Right atrium auricular region (tissue), 2 donors: ENCODE measurements around the gene GABPB2. TPM values are rescaled to one million over a fixed set of nuclear protein-coding genes. Genes with fewer than 3 reads are reported as not detected.

Source experiments
- DNase-seq: peaks from one replicate; pipeline ENCODE4 v3.0.0-alpha.2; 2019; ENCODE audit warnings: low spot score
- H3K27ac ChIP-seq, 2 donors: fragments of 200-600 bp; sonication (generic); 1 replicate in 1 of 2; 2 replicates in 1 of 2; pipeline ENCODE4 v1.5.1; 2016 to 2019
- H3K27me3 ChIP-seq, 2 donors: fragments of 200-600 bp; sonication (generic); one replicate each; pipeline versions ENCODE4 v1.5.1 to v1.6.0; 2017 to 2019
- H3K36me3 ChIP-seq: fragments of 200-600 bp; sonication (generic); one replicate; pipeline ENCODE4 v1.5.1; 2016
- H3K4me1 ChIP-seq, 2 donors: fragments of 200-600 bp; sonication (generic); one replicate each; pipeline versions ENCODE4 v1.5.1 to v1.6.0; 2017 to 2019
- H3K4me3 ChIP-seq, 2 donors: fragments of 200-600 bp; sonication (generic); 1 replicate in 1 of 2; 2 replicates in 1 of 2; pipeline ENCODE4 v1.5.1; 2017 to 2019; ENCODE audit warnings: mild to moderate bottlenecking in 1 of 2, moderate library complexity in 1 of 2
- H3K9me3 ChIP-seq, 2 donors: fragments of 200-600 bp; sonication (generic); one replicate each; pipeline ENCODE4 v1.5.1; 2019
- total RNA-seq, 2 donors: library from RNA; depleted of rRNA; stranded (reverse); fragments of >200 nt; gene quantifications; one replicate each; pipeline ENCODE4 v1.1.0, GENCODE V29; 2016
- TF ChIP-seq, protein P1 (sequence below), 2 donors: fragments of 200-600 bp; sonication (generic); IDR thresholded peaks; one replicate each; pipeline ENCODE4 v1.5.1; 2019; ENCODE audit warnings: antibody characterized with exemption in 2 of 2

The GABPB2 gene
- total RNA-seq, 2 donors from 2014 or later: 18.0 to 19.4 TPM

DNA sequence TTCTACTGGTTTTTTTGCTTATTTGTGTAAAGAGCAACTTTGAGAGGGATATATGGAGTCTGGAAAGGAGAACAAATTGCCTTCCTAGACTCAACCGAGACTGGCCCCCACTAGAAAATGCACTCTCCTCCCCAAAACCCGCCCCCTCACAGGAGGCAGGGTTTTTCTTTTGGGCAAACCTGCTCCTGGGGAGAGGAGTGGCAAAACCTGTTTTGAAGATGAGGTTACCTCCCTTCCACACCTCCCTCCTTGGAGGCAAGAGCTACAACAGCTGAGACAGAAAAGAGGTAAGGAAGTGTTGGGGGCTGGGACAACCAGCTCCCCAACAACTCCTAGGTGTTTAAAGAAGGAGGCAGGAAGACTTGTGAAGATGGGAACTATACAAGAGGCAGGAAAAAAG is 34.2 kb upstream of the GABPB2 start, which contains the start of gene BNIPL:
BNIPL (plus strand) TSS at position 231 of the 400 bp plus-strand sequence; CDS start at position 371, 140 bp downstream.
- Histone ChIP-seq H3K27ac (peak within 1 kb of the TSS in 1 of 2 donors; percentile 66), H3K27me3 (no peaks in the 10 kb centered on the region), H3K9me3 (no peaks in the 10 kb centered on the region), H3K36me3 (peaks cover 32% of the 10 kb centered on the region), H3K4me3 (no peak within 1 kb of the TSS), H3K4me1 (peaks cover 0 to 11% of the 10 kb centered on the region in 2 donors)
- TF ChIP-seq, protein P1, sequence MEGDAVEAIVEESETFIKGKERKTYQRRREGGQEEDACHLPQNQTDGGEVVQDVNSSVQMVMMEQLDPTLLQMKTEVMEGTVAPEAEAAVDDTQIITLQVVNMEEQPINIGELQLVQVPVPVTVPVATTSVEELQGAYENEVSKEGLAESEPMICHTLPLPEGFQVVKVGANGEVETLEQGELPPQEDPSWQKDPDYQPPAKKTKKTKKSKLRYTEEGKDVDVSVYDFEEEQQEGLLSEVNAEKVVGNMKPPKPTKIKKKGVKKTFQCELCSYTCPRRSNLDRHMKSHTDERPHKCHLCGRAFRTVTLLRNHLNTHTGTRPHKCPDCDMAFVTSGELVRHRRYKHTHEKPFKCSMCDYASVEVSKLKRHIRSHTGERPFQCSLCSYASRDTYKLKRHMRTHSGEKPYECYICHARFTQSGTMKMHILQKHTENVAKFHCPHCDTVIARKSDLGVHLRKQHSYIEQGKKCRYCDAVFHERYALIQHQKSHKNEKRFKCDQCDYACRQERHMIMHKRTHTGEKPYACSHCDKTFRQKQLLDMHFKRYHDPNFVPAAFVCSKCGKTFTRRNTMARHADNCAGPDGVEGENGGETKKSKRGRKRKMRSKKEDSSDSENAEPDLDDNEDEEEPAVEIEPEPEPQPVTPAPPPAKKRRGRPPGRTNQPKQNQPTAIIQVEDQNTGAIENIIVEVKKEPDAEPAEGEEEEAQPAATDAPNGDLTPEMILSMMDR (IDR thresholded peaks at IDR 0.05): no peak
- no peak for DNase-seq

DNA sequence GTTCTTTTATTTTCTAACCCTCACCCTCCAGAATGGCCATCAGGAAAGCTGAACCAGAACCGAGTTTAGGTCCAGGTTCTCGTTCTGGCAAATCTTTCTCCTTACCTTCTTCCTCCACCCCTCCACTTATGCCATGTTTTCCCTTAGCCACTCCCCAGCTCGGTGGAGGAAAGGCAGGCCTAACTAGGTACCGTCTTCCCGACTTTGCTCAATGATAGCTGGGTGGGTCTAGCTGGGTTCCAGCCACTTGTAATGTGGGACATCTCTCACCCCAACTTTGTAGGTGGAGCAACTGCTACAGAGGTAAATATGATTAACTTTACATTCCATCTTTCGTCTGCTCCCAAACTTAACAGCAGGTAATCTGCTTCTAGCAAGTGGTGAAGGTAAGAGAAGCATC is 33.5 kb upstream of the GABPB2 start:
- no peak for DNase-seq
- H3K36me3 ChIP-seq: peaks cover 25% of the 10 kb centered on the region

DNA sequence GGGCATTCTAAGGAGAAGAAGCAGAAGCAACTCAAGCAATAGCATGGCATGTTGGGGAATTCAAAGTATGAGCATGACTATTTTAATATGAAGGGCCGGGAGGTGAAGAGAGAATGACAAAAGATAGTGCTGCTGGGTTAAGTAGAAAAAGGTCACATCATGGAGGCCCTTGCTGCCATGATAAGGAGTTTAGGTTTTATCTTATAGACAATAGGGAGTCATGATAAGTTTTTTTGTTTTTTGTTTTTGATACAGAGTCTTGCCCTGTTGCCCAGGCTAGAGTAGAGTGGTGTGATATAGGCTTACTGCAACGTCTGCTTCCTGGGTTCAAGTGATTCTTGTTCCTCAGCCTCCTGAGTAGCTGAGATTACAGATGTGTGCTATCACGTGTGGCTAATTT is 31.0 kb upstream of the GABPB2 start:
- TF ChIP-seq, protein P1 (IDR thresholded peaks at IDR 0.05): no peak
- no peaks in the 10 kb centered on the region for H3K27me3 ChIP-seq

More for the DNA sequence above, 33.5 kb upstream of the GABPB2 start:
- H3K4me1 ChIP-seq: peaks cover 0 to 11% of the 10 kb centered on the region in 2 donors
- H3K9me3 ChIP-seq: no peaks in the 10 kb centered on the region
- H3K27ac ChIP-seq: no peak overlapping the region
- H3K27me3 ChIP-seq: no peaks in the 10 kb centered on the region
- no peak overlapping the region for H3K4me3 ChIP-seq
- TF ChIP-seq, protein P1 (IDR thresholded peaks at IDR 0.05): no peak

DNA sequence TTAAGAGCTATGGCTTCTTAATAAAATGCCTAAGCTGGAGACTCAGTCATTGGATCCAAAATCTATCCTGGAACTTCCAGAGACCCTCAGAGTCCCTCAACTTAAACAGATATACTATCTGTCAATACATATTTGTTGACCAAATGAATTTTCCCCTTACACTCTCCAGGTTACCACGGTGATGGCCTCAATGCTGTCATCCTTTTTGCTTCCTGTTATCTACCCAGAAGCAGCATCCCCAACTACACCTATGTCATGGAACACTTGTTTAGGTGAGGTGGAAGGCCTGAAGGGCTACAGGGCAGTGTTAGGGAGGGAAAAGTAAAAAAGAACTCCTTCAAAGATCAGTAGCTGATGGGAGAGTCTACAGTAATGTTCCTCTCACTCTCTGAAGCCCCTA is 27.4 kb upstream of the GABPB2 start:
- Histone ChIP-seq H3K27me3 (no peaks in the 10 kb centered on the region), H3K9me3 (no peaks in the 10 kb centered on the region), H3K4me1 (peaks cover 0 to 11% of the 10 kb centered on the region in 2 donors), H3K27ac (no peak overlapping the region), H3K36me3 (peaks cover 9% of the 10 kb centered on the region), H3K4me3 (no peak overlapping the region)
- DNase-seq: no peak
- TF ChIP-seq, protein P1 (IDR thresholded peaks at IDR 0.05): no peak

More for the DNA sequence above, 31.0 kb upstream of the GABPB2 start:
- H3K4me3 ChIP-seq: no peak overlapping the region
- H3K9me3 ChIP-seq: no peaks in the 10 kb centered on the region
- peaks cover 0 to 10% of the 10 kb centered on the region in 2 donors for H3K4me1 ChIP-seq
- H3K36me3 ChIP-seq: peaks cover 17% of the 10 kb centered on the region
- H3K27ac ChIP-seq: no peak overlapping the region
- no peak for DNase-seq

DNA sequence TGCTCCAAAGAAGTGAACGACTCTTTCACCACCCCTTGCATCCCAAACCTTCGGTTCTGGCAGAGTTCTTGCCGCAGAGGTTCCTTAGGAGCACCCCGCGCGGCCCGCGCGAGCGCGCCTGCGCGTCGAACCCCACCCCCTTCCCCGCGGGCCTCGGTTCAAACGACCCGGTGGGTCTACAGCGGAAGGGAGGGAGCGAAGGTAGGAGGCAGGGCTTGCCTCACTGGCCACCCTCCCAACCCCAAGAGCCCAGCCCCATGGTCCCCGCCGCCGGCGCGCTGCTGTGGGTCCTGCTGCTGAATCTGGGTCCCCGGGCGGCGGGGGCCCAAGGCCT is 23.0 kb upstream of the GABPB2 start, which contains the start of gene C1orf56:
C1orf56 (plus strand) TSS at position 161 of the 334 bp plus-strand sequence; CDS start at position 258, 97 bp downstream.
- Histone ChIP-seq H3K4me3 (peak within 1 kb of the TSS; percentile 55 to 73), H3K27ac (peak within 1 kb of the TSS; percentile 90 to 93)
- TF ChIP-seq, protein P1 (IDR thresholded peaks at IDR 0.05): no peak

More for the DNA sequence above, 23.0 kb upstream of the GABPB2 start, which contains the start of gene C1orf56:
- H3K9me3 ChIP-seq: no peaks in the 10 kb centered on the region
- H3K4me1 ChIP-seq: peaks cover 0 to 25% of the 10 kb centered on the region in 2 donors
- peaks cover 28% of the 10 kb centered on the region for H3K36me3 ChIP-seq
- DNase-seq: peak; percentile 74
- H3K27me3 ChIP-seq: no peaks in the 10 kb centered on the region
